ENCODE results near the gene INVS.
"Not testable (repeated sequence)": the region's sequence is repeated elsewhere in the genome, so short reads cannot be mapped to it uniquely, and the experiment has no call there.

The INVS gene

GRCh38 chr9:100196828-100197227, 97.8 kb downstream of the INVS start:
- no peak for DNase-seq (ENCODE audit: low read depth in 2 of 2)

- no peak for DNase-seq (ENCODE audit: low read depth in 2 of 2)
These were observed 98.5 kb downstream of the INVS start for GRCh38 chr9:100197553-100197952.

GRCh38 chr9:100202806-100203205, 103.8 kb downstream of the INVS start:
- DNase-seq (ENCODE audit: low read depth in 2 of 2): no peak

- DNase-seq (ENCODE audit: low read depth in 2 of 2): no peak
These were observed 105.8 kb downstream of the INVS start for GRCh38 chr9:100204796-100205195.

GRCh38 chr9:100206899-100207298, 107.9 kb downstream of the INVS start:
- no peak for DNase-seq (ENCODE audit: low read depth in 2 of 2)

- no peak for DNase-seq (ENCODE audit: low read depth in 2 of 2)
These were observed 109.6 kb downstream of the INVS start for GRCh38 chr9:100208673-100209072.

GRCh38 chr9:100211476-100211875, 112.4 kb downstream of the INVS start:
- DNase-seq (ENCODE audit: low read depth in 2 of 2): no peak

GRCh38 chr9:100213730-100214477, 114.9 kb downstream of the INVS start:
- DNase-seq (ENCODE audit: low read depth in 2 of 2): no peak

GRCh38 chr9:100216178-100216787, 117.2 kb downstream of the INVS start:
- peak; percentile 32 to 60 for DNase-seq (ENCODE audit: low read depth in 2 of 2)

GRCh38 chr9:100217536-100217935, 118.5 kb downstream of the INVS start:
- no peak for DNase-seq (ENCODE audit: low read depth in 2 of 2)

GRCh38 chr9:100219347-100219746, 120.3 kb downstream of the INVS start:
- DNase-seq (ENCODE audit: low read depth in 2 of 2): no peak

- no peak for DNase-seq (ENCODE audit: low read depth in 2 of 2)
These were observed 121.9 kb downstream of the INVS start for GRCh38 chr9:100220936-100221335.

GRCh38 chr9:100221538-100221937, 122.5 kb downstream of the INVS start:
- DNase-seq (ENCODE audit: low read depth in 2 of 2): no peak

- DNase-seq (ENCODE audit: low read depth in 2 of 2): no peak
These were observed 123.6 kb downstream of the INVS start for GRCh38 chr9:100222674-100223073.

- DNase-seq (ENCODE audit: low read depth in 2 of 2): no peak
These were observed 128.6 kb downstream of the INVS start for GRCh38 chr9:100227636-100228035.

GRCh38 chr9:100228352-100228869, 129.4 kb downstream of the INVS start:
- DNase-seq (ENCODE audit: low read depth in 2 of 2): no peak

GRCh38 chr9:100229136-100229535, 130.1 kb downstream of the INVS start:
- no peak for DNase-seq (ENCODE audit: low read depth in 2 of 2)

- no peak for DNase-seq (ENCODE audit: low read depth in 2 of 2)
These were observed 130.5 kb downstream of the INVS start for GRCh38 chr9:100229561-100229960.

- not testable (repeated sequence) for DNase-seq (ENCODE audit: low read depth in 2 of 2)
These were observed 137.9 kb downstream of the INVS start for GRCh38 chr9:100236986-100237385.

GRCh38 chr9:100240512-100240911, 141.5 kb downstream of the INVS start:
- DNase-seq (ENCODE audit: low read depth in 2 of 2): no peak

- no peak for DNase-seq (ENCODE audit: low read depth in 2 of 2)
These were observed 168.2 kb downstream of the INVS start for GRCh38 chr9:100267211-100267610.

GRCh38 chr9:100268271-100268670, 169.2 kb downstream of the INVS start:
- DNase-seq (ENCODE audit: low read depth in 2 of 2): no peak

- DNase-seq (ENCODE audit: low read depth in 2 of 2): no peak
These were observed 170.6 kb downstream of the INVS start for GRCh38 chr9:100269656-100270055.
